ENCODE data around the gene CAPRIN1. TPM values are rescaled to one million over a fixed set of nuclear protein-coding genes. Genes with fewer than 3 reads are reported as not detected.
A peak's percentile ranks its signal among the peaks of the same experiment; 100 is the strongest.

Gene CAPRIN1
- total and polyA plus RNA-seq, 10 of the 15 experiments (the other 5 are each of a cell fraction or from before 2014, with no cell fraction given) = 50.4 to 228 (median 191) TPM

DNA sequence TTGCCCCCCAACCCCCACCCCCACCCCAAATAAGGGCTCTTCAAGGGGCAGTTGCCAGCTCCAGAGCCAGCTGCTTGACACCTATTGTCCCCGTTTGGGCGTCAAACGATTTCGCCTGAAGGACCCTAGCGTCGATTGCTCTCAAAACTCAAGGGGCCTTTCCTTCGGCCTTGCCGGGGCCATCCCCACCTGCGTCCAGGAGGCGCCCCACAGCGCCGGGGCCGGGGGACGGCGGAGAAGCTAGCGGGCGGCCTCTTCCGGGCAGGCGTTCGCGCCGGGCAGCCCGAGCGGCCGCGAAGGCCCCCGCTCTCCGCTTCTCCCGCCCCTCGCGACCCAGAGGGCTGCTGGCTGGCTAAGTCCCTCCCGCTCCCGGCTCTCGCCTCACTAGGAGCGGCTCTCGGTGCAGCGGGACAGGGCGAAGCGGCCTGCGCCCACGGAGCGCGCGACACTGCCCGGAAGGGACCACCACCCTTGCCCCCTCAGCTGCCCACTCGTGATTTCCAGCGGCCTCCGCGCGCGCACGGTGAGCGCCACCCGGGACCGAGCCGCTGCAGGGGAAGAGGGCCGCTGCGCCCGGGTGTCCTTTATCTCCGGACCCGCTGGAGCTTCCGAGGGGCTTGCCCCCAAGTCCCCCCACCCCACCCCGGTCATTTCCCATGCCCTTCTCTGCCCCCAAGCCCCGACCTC, at the start of gene CAPRIN1 (continued):
- TF ChIP-seq ELK1 (IDR thresholded peaks at IDR 0.05; ENCODE audit: low read depth, low read length) = no peak; the same call in 1 of the 2 replicates
- TF ChIP-seq MAX (IDR thresholded peaks at IDR 0.05; ENCODE audit: low read depth, low read length) = peak; percentile 95
- peak; percentile 77 for TF ChIP-seq RELA (IDR thresholded peaks at IDR 0.05; ENCODE audit: borderline replicate concordance, partially characterized antibody)
- no peak for TF ChIP-seq NFIC (IDR thresholded peaks at IDR 0.05; ENCODE audit: low read depth, low read length)
- no peak for TF ChIP-seq NFXL1 (IDR thresholded peaks at IDR 0.05; ENCODE audit: borderline replicate concordance)
- TF ChIP-seq HDAC2 (IDR thresholded peaks at IDR 0.05) = no peak
- TF ChIP-seq ETV6 (conservative IDR thresholded peaks at IDR 0.05 in 1 of 2, IDR thresholded peaks at IDR 0.05 in 1 of 2; ENCODE audit: borderline replicate concordance in 1 of 2, low read depth in 1 of 2) = no peak
- TF ChIP-seq REST (IDR thresholded peaks at IDR 0.05; ENCODE audit: low read depth, low read length) = no peak
- 0 out of 2 replicates have a peak, but pooled peaks have one; percentile 35 for TF ChIP-seq ZNF24 (IDR thresholded peaks at IDR 0.05)
- no peak for TF ChIP-seq JUNB (IDR thresholded peaks at IDR 0.05)
- no peak for TF ChIP-seq BCL11A (IDR thresholded peaks at IDR 0.05; ENCODE audit: low read depth, low read length)
- TF ChIP-seq LARP7 (IDR thresholded peaks at IDR 0.05) = peak; percentile 91
- TF ChIP-seq FOS (IDR thresholded peaks at IDR 0.05; ENCODE audit: borderline replicate concordance, extremely low read depth, insufficient read length) = no peak
- TF ChIP-seq, protein P1, sequence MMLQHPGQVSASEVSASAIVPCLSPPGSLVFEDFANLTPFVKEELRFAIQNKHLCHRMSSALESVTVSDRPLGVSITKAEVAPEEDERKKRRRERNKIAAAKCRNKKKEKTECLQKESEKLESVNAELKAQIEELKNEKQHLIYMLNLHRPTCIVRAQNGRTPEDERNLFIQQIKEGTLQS (IDR thresholded peaks at IDR 0.05; ENCODE audit: borderline replicate concordance, extremely low read depth, low read depth, low read length) = no peak
- TF ChIP-seq, protein P2, sequence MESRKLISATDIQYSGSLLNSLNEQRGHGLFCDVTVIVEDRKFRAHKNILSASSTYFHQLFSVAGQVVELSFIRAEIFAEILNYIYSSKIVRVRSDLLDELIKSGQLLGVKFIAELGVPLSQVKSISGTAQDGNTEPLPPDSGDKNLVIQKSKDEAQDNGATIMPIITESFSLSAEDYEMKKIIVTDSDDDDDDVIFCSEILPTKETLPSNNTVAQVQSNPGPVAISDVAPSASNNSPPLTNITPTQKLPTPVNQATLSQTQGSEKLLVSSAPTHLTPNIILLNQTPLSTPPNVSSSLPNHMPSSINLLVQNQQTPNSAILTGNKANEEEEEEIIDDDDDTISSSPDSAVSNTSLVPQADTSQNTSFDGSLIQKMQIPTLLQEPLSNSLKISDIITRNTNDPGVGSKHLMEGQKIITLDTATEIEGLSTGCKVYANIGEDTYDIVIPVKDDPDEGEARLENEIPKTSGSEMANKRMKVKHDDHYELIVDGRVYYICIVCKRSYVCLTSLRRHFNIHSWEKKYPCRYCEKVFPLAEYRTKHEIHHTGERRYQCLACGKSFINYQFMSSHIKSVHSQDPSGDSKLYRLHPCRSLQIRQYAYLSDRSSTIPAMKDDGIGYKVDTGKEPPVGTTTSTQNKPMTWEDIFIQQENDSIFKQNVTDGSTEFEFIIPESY (IDR thresholded peaks at IDR 0.05) = peak; percentile 77; the same call in 1 of the 2 replicates
- TF ChIP-seq ZNF622 (IDR thresholded peaks at IDR 0.05) = no peak
- TF ChIP-seq NR2C1 (IDR thresholded peaks at IDR 0.05) = peak; percentile 52; the same call in 1 of the 2 replicates
- TF ChIP-seq, protein P3, sequence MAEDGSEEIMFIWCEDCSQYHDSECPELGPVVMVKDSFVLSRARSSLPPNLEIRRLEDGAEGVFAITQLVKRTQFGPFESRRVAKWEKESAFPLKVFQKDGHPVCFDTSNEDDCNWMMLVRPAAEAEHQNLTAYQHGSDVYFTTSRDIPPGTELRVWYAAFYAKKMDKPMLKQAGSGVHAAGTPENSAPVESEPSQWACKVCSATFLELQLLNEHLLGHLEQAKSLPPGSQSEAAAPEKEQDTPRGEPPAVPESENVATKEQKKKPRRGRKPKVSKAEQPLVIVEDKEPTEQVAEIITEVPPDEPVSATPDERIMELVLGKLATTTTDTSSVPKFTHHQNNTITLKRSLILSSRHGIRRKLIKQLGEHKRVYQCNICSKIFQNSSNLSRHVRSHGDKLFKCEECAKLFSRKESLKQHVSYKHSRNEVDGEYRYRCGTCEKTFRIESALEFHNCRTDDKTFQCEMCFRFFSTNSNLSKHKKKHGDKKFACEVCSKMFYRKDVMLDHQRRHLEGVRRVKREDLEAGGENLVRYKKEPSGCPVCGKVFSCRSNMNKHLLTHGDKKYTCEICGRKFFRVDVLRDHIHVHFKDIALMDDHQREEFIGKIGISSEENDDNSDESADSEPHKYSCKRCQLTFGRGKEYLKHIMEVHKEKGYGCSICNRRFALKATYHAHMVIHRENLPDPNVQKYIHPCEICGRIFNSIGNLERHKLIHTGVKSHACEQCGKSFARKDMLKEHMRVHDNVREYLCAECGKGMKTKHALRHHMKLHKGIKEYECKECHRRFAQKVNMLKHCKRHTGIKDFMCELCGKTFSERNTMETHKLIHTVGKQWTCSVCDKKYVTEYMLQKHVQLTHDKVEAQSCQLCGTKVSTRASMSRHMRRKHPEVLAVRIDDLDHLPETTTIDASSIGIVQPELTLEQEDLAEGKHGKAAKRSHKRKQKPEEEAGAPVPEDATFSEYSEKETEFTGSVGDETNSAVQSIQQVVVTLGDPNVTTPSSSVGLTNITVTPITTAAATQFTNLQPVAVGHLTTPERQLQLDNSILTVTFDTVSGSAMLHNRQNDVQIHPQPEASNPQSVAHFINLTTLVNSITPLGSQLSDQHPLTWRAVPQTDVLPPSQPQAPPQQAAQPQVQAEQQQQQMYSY (CRISPR knock-in tag; IDR thresholded peaks at IDR 0.05) = no peak

Measured in GM12878 (cell line).